ENCODE results near the gene REPS2.

REPS2 gene

GRCh38 chrX:17098516-17099247 is 152.2 kb downstream of the REPS2 start:
- DNase-seq (ENCODE audit: low read depth) = peak; percentile 18
- no peak overlapping the region for H3K4me3 ChIP-seq (ENCODE audit: low read depth, low read length)
- TF ChIP-seq CTCF (IDR thresholded peaks at IDR 0.05; ENCODE audit: insufficient read depth, low read depth, low read length, missing control alignments) = no peak

- TF ChIP-seq CTCF (IDR thresholded peaks at IDR 0.05; ENCODE audit: insufficient read depth, low read depth, low read length, missing control alignments) = no peak
- H3K4me3 ChIP-seq (ENCODE audit: low read depth, low read length) = no peak overlapping the region
- DNase-seq (ENCODE audit: low read depth) = no peak
Observed at GRCh38 chrX:17104433-17104832, 158.0 kb downstream of the REPS2 start.

- no peak for DNase-seq (ENCODE audit: low read depth)
Observed at GRCh38 chrX:17120816-17121215, 174.4 kb downstream of the REPS2 start.

GRCh38 chrX:17154001-17154400 is 207.5 kb downstream of the REPS2 start:
- no peak overlapping the region for H3K4me3 ChIP-seq (ENCODE audit: low read depth, low read length)
- DNase-seq (ENCODE audit: low read depth) = no peak
- no peak for TF ChIP-seq CTCF (IDR thresholded peaks at IDR 0.05; ENCODE audit: insufficient read depth, low read depth, low read length, missing control alignments)

More at GRCh38 chrX:17120816-17121215, 174.4 kb downstream of the REPS2 start:
- H3K4me3 ChIP-seq (ENCODE audit: low read depth, low read length) = no peak overlapping the region
- no peak for TF ChIP-seq CTCF (IDR thresholded peaks at IDR 0.05; ENCODE audit: insufficient read depth, low read depth, low read length, missing control alignments)

DNA sequence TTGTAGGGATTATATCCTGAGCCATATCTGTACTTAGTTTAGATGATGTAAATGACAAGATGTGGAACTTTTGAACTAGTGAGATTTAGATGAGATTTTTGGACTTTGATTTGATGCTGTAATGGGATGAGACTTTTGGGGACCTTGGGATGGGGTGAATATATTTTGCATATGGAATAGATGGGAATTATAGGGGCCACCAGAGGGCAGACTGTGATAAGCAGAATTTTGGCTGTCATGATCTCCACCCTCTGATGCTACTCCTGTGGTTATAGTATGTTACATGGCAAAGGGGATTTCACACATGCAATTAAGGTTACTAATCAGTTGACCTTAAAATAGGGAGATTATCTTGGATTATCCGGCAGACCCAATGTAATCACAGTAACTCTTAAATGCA is 214.5 kb downstream of the REPS2 start:
- DNase-seq (ENCODE audit: low read depth) = no peak
- TF ChIP-seq CTCF (IDR thresholded peaks at IDR 0.05; ENCODE audit: insufficient read depth, low read depth, low read length, missing control alignments) = no peak
- no peak overlapping the region for H3K4me3 ChIP-seq (ENCODE audit: low read depth, low read length)

DNA sequence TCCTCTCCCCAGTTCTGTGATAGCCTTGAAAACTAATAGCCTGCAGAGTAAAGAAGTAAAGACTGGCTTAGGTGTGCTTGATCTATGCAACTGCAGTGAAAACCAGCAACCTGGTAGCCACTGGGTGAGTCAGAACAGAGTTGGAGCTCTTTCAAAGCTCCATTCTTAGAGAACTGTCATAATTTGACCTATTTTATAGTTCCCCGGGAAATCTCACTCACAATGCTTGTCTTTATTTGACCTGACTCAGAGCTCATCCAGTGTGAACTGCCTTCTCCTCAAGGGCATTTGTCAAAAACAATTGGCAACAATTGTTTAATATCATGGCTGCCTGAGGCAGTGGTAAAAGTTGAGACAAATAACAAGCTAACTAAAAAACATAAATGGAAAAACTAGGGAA is 215.5 kb downstream of the REPS2 start:
- no peak overlapping the region for H3K4me3 ChIP-seq (ENCODE audit: low read depth, low read length)
- TF ChIP-seq CTCF (IDR thresholded peaks at IDR 0.05; ENCODE audit: insufficient read depth, low read depth, low read length, missing control alignments) = no peak
- DNase-seq (ENCODE audit: low read depth) = no peak

GRCh38 chrX:17164079-17164478 is 217.6 kb downstream of the REPS2 start:
- no peak for DNase-seq (ENCODE audit: low read depth)
- H3K4me3 ChIP-seq (ENCODE audit: low read depth, low read length) = no peak overlapping the region
- no peak for TF ChIP-seq CTCF (IDR thresholded peaks at IDR 0.05; ENCODE audit: insufficient read depth, low read depth, low read length, missing control alignments)

All from GM12865 (cell line).